Neuronal stem cell (in vitro differentiated cells): ENCODE results near the gene MYADML2.

Experiments
- DNase-seq: peaks from one replicate; pipeline ENCODE4 v3.0.0-alpha.2; 2013; ENCODE audit warnings: low spot score
- H2AFZ ChIP-seq: one replicate; pipeline ENCODE4 v1.6.1; 2013; ENCODE audit warnings: mild to moderate bottlenecking, low read length, inconsistent platforms
- H2AK5ac ChIP-seq: 2 replicates; pipeline ENCODE4 v1.6.1; 2013; ENCODE audit warnings: low read depth, mild to moderate bottlenecking, inconsistent platforms, low read length, moderate library complexity, mixed read lengths
- H2BK120ac ChIP-seq: 2 replicates; pipeline ENCODE4 v1.6.1; 2013; ENCODE audit warnings: low read depth, mild to moderate bottlenecking, inconsistent platforms, low read length, moderate library complexity, mixed read lengths
- H2BK12ac ChIP-seq: one replicate; pipeline ENCODE4 v1.6.1; 2013; ENCODE audit warnings: low read length, inconsistent platforms
- H2BK15ac ChIP-seq: 2 replicates; pipeline ENCODE4 v1.6.1; 2013; ENCODE audit warnings: mild to moderate bottlenecking, low read length, inconsistent platforms, mixed read lengths
- H2BK5ac ChIP-seq: one replicate; pipeline ENCODE4 v1.6.1; 2013; ENCODE audit warnings: inconsistent platforms, mild to moderate bottlenecking, low read length, moderate library complexity
- H3K14ac ChIP-seq: one replicate; pipeline ENCODE4 v1.6.1; 2013; ENCODE audit warnings: low read length, inconsistent platforms
- H3K18ac ChIP-seq: 2 replicates; pipeline ENCODE4 v1.6.1; 2013; ENCODE audit warnings: low read length, inconsistent platforms
- H3K23ac ChIP-seq: 2 replicates; pipeline ENCODE4 v1.6.1; 2013; ENCODE audit warnings: low read depth, mild to moderate bottlenecking, mixed read lengths, low read length, inconsistent platforms; ENCODE audit not compliant: poor library complexity
- H3K27ac ChIP-seq: replicated peaks from 3 replicates; pipeline ENCODE4 v1.5.1; 2013; ENCODE audit warnings: low read length, inconsistent platforms
- H3K27me3 ChIP-seq, 3 experiments: 2 replicates each; pipeline ENCODE4 v1.6.1; 2013; ENCODE audit warnings: low read length in 3 of 3, mild to moderate bottlenecking in 2 of 3, inconsistent platforms in 1 of 3, low read depth in 1 of 3, mixed read lengths in 1 of 3, moderate library complexity in 1 of 3; ENCODE audit not compliant: control insufficient read depth in 3 of 3, insufficient read depth in 3 of 3
- H3K36me3 ChIP-seq, 2 donors: replicated peaks in 1 of 2; 2 replicates each; pipeline ENCODE4 v1.6.1; 2013; ENCODE audit warnings: low read length in 2 of 2; ENCODE audit not compliant: control insufficient read depth in 2 of 2, insufficient read depth in 2 of 2
- H3K4ac ChIP-seq: 2 replicates; pipeline ENCODE4 v1.6.1; 2013; ENCODE audit warnings: inconsistent platforms, mild to moderate bottlenecking, low read length, moderate library complexity
- H3K4me1 ChIP-seq, 2 donors: 1 replicate in 1 of 2; 2 replicates in 1 of 2; pipeline ENCODE4 v1.6.1; 2013; ENCODE audit warnings: low read length in 2 of 2, low read depth in 1 of 2; ENCODE audit not compliant: control insufficient read depth in 2 of 2, insufficient read depth in 1 of 2
- H3K4me2 ChIP-seq: one replicate; pipeline ENCODE4 v1.6.1; 2013; ENCODE audit warnings: mild to moderate bottlenecking, low read length, inconsistent platforms; ENCODE audit not compliant: insufficient read depth, poor library complexity, severe bottlenecking
- H3K4me3 ChIP-seq, 2 donors: 2 replicates each; pipeline ENCODE4 v1.5.1; 2013; ENCODE audit warnings: low read length in 2 of 2, mild to moderate bottlenecking in 2 of 2, inconsistent platforms in 1 of 2, moderate library complexity in 1 of 2
- H3K79me1 ChIP-seq: one replicate; pipeline ENCODE4 v1.6.1; 2013; ENCODE audit warnings: low read depth, mild to moderate bottlenecking, inconsistent platforms, low read length, moderate library complexity
- H3K9ac ChIP-seq: one replicate; pipeline ENCODE4 v1.6.1; 2013; ENCODE audit warnings: mild to moderate bottlenecking, low read depth, low read length, inconsistent platforms; ENCODE audit not compliant: poor library complexity
- H3K9me3 ChIP-seq, 2 donors: replicated peaks in 1 of 2; 2 replicates each; pipeline versions ENCODE3 to v1.6.1; 2013; ENCODE audit warnings: low read length in 2 of 2, mild to moderate bottlenecking in 2 of 2, inconsistent platforms in 1 of 2, low read depth in 1 of 2, mixed read lengths in 1 of 2, moderate library complexity in 1 of 2; ENCODE audit not compliant: control insufficient read depth in 2 of 2, insufficient read depth in 1 of 2
- H4K8ac ChIP-seq: one replicate; pipeline ENCODE4 v1.6.1; 2013; ENCODE audit warnings: low read depth, mild to moderate bottlenecking, inconsistent platforms, low read length, moderate library complexity
- H4K91ac ChIP-seq: one replicate; pipeline ENCODE4 v1.6.1; 2013; ENCODE audit warnings: low read length, low read depth, mild to moderate bottlenecking, inconsistent platforms; ENCODE audit not compliant: poor library complexity
- WGBS, 2 donors: extraction: QIAGEN DNeasy Blood & Tissue Kit; methylation state at CpG; one replicate each; pipeline ENCODE4 v1.1.7; 2013; ENCODE audit warnings: missing lambda C conversion rate in 2 of 2, mixed read lengths in 1 of 2; ENCODE audit not compliant: insufficient read length in 2 of 2, insufficient replicate concordance in 1 of 2; ENCODE audit errors: extremely low coverage in 2 of 2; 5-methylcytosine and 5-hydroxymethylcytosine counted together

Gene MYADML2

GRCh38 chr17:81929253-81930141 lies 17.5 kb downstream of the MYADML2 start:
- H3K14ac ChIP-seq: peak overlapping the region; percentile 97
- H2BK5ac ChIP-seq: peak overlapping the region; percentile 90
- peaks cover 34% of the 10 kb centered on the region for H3K79me1 ChIP-seq
- H3K4me3 ChIP-seq: peak overlapping the region in 1 of 2 donors; percentile 74
- H2BK120ac ChIP-seq: no peak overlapping the region
- DNase-seq: no peak
- peak overlapping the region; percentile 97 for H2BK12ac ChIP-seq
- H3K4me1 ChIP-seq: peaks cover 20 to 21% of the 10 kb centered on the region in 2 donors
- no peaks in the 10 kb centered on the region for H3K9me3 ChIP-seq
- no peak overlapping the region for H2BK15ac ChIP-seq
- H3K36me3 ChIP-seq: peaks cover 2 to 18% of the 10 kb centered on the region in 2 donors
- H4K91ac ChIP-seq: no peak overlapping the region
- H4K8ac ChIP-seq: peak overlapping the region; percentile 17
- H3K4me2 ChIP-seq: peak overlapping the region; percentile 93
- peak overlapping the region; percentile 97 for H2AK5ac ChIP-seq
- no peak overlapping the region for H3K27ac ChIP-seq
- H3K9ac ChIP-seq: peak overlapping the region; percentile 97
- H2AFZ ChIP-seq: no peak overlapping the region
- peak overlapping the region; percentile 97 for H3K18ac ChIP-seq
- H3K4ac ChIP-seq: no peak overlapping the region
- no CpG with 5 or more reads among the region's 31 CpGs for WGBS, 2 donors
- H3K27me3 ChIP-seq: peaks cover 0 to 10% (median 0%) of the 10 kb centered on the region in 3 experiments
- H3K23ac ChIP-seq: peak overlapping the region; percentile 98

DNA sequence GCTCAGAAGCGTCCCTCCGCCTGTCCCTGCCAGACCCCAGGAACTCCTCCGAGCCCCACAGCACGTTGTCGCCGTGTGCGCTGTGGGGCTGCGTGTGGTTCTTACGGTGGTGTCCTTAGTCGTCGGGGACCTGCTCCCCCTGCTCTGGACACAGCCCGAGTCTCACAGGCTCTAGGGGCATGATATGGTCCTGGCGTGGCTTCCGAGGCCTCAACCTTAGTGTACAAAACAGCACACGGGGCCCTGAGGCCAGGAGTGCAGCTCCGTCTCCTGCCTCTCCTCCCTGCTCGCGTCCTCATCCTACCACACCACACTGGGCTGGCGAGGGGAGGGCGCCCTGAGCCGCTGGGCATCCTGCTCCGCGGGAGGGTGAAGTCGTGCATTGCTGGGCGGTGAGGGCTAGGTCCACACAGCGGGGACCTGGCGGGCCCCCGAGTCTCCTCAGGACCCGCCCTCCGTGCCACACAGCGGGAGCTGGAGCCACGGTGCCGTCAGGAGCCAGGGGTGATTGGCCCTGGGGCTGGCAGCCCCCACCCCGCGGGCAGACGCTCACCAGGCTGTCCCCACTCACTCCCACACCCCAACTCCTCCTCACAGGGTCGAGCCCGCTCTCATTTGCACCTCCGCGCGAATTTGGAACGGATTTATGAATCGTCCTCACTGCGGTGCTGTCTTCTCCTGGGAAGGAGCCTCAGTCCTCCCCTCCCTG lies 18.3 kb downstream of the MYADML2 start:
- Histone ChIP-seq H3K9ac (peak overlapping the region; percentile 97), H3K4ac (peak overlapping the region; percentile 93), H2BK5ac (peak overlapping the region; percentile 90), H3K27me3 (peaks cover 0 to 10% (median 0%) of the 10 kb centered on the region in 3 experiments), H2BK12ac (peak overlapping the region; percentile 97), H3K4me1 (peaks cover 22 to 28% of the 10 kb centered on the region in 2 donors), H3K4me2 (peak overlapping the region; percentile 93), H4K8ac (peak overlapping the region; percentile 43), H3K14ac (peak overlapping the region; percentile 97), H2BK120ac (peak overlapping the region; percentile 72), H3K36me3 (peaks cover 2 to 10% of the 10 kb centered on the region in 2 donors), H3K9me3 (no peaks in the 10 kb centered on the region), H4K91ac (no peak overlapping the region), H3K23ac (peak overlapping the region; percentile 98), H3K79me1 (peaks cover 36% of the 10 kb centered on the region), H2AFZ (peak overlapping the region; percentile 99), H2BK15ac (peak overlapping the region; percentile 89), H3K4me3 (peak overlapping the region; percentile 74 to 90), H2AK5ac (peak overlapping the region; percentile 97), H3K18ac (peak overlapping the region; percentile 97), H3K27ac (no peak overlapping the region)
- no CpG with 5 or more reads among the region's 44 CpGs for WGBS, 2 donors
- DNase-seq: no peak

DNA sequence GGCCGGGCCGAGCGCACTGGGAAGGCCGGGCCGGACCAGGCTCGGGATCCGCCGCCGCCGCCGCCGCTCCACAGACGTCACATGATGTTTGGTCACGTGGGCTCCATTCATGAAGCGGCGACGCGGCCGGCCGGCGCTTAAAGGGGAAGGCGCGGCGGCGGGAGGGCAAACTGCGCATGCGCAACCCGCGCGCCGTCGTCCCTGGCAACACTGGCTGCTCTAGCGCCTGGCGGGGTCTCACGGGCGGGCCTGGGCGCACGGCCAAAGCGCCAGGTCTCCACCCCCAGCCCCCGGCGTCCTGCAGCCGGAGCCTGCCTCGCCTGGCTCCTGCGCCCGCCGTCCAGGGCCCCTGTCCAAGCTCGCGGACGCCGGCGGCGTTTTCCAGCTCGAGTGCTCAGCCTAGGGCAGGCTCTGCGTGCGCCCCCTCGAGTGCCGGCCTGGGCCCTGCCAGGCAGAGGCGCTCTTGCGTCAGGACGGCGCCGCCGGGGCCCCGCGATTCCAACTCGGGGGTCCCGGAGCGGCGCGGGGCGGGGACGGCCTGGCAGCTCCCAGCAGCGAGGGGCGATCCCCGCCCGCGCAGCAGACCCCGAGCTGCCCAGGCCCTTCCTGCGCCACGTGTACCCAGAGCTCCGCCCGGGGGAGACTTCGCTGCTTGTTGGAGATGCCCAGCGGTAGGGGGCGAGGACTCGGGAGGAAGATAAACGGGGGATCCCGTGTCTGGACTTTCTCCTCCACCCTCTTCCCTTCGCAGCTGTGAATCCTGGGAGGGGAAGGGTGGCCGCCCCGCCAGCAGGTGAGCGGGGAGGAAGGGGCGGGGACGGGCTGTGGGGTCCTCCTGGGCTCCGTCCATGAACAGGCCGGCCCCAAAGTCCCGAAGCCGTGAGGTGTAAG lies 19.1 kb downstream of the MYADML2 start, which contains the start of gene MAFG:
MAFG (minus strand) TSS at position 83 of the 891 bp plus-strand sequence. CDS start 4,550 bp downstream, outside the sequence.
- no CpG with 5 or more reads among the region's 98 CpGs for WGBS, 2 donors
- H2BK12ac ChIP-seq: peak within 1 kb of the TSS; percentile 97
- peak within 1 kb of the TSS; percentile 89 for H2BK15ac ChIP-seq
- H2AK5ac ChIP-seq: peak within 1 kb of the TSS; percentile 97
- peak within 1 kb of the TSS; percentile 98 for H3K23ac ChIP-seq
- peaks cover 3% of the 10 kb centered on the region in 2 donors for H3K36me3 ChIP-seq
- H3K27me3 ChIP-seq: peaks cover 0 to 10% (median 0%) of the 10 kb centered on the region in 3 experiments
- peak; percentile 98 for DNase-seq
- H3K18ac ChIP-seq: peak within 1 kb of the TSS; percentile 97
- H4K91ac ChIP-seq: no peak within 1 kb of the TSS
- H2BK5ac ChIP-seq: peak within 1 kb of the TSS; percentile 90
- H3K14ac ChIP-seq: peak within 1 kb of the TSS; percentile 97
- H3K4me1 ChIP-seq: peaks cover 22 to 33% of the 10 kb centered on the region in 2 donors
- peak within 1 kb of the TSS; percentile 93 for H3K4ac ChIP-seq
- peak within 1 kb of the TSS; percentile 93 for H3K4me2 ChIP-seq
- peaks cover 0 to under 1% of the 10 kb centered on the region in 2 donors for H3K9me3 ChIP-seq
- peak within 1 kb of the TSS; percentile 74 to 95 for H3K4me3 ChIP-seq
- H2BK120ac ChIP-seq: peak within 1 kb of the TSS; percentile 72
- peaks cover 39% of the 10 kb centered on the region for H3K79me1 ChIP-seq
- peak within 1 kb of the TSS; percentile 61 for H3K27ac ChIP-seq
- peak within 1 kb of the TSS; percentile 97 for H3K9ac ChIP-seq
- peak within 1 kb of the TSS; percentile 99 for H2AFZ ChIP-seq
- H4K8ac ChIP-seq: peak within 1 kb of the TSS; percentile 43
